Esophagus muscularis mucosa (tissue), 4 donors: ENCODE measurements around the gene ZSCAN2. TPM values are rescaled to one million over a fixed set of nuclear protein-coding genes. Genes with fewer than 3 reads are reported as not detected.

Experiments used
- DNase-seq: peaks from one replicate; pipeline ENCODE4 v3.0.0-alpha.2; 2017; ENCODE audit errors: extremely low spot score
- H3K27ac ChIP-seq, 4 donors: fragments of 200-600 bp; sonication (generic); replicated peaks in 1 of 4; 1 replicate in 3 of 4; 2 replicates in 1 of 4; pipeline ENCODE4 v1.5.1; 2016 to 2019; ENCODE audit warnings: mild to moderate bottlenecking in 1 of 4
- H3K27me3 ChIP-seq, 4 donors: fragments of 200-600 bp; sonication (generic); one replicate each; pipeline versions ENCODE4 v1.5.1 to v1.6.0; 2016 to 2019
- H3K36me3 ChIP-seq, 4 donors: fragments of 200-600 bp; sonication (generic); one replicate each; pipeline ENCODE4 v1.5.1; 2016 to 2019
- H3K4me1 ChIP-seq, 4 donors: fragments of 200-600 bp; sonication (generic); one replicate each; pipeline ENCODE4 v1.5.1; 2016 to 2019
- H3K4me3 ChIP-seq, 4 donors: fragments of 200-600 bp; sonication (generic); 1 replicate in 2 of 4; 2 replicates in 2 of 4; pipeline ENCODE4 v1.5.1; 2016 to 2019; ENCODE audit warnings: mild to moderate bottlenecking in 4 of 4, moderate library complexity in 1 of 4
- H3K9me3 ChIP-seq, 4 donors: fragments of 200-600 bp; sonication (generic); 1 replicate in 3 of 4; 2 replicates in 1 of 4; pipeline ENCODE4 v1.5.1; 2016 to 2019
- EP300 ChIP-seq: sonication (generic); formaldehyde crosslinking; IDR thresholded peaks from one replicate; pipeline ENCODE4 v1.6.1; 2017; ENCODE audit warnings: antibody characterized with exemption
- POLR2A ChIP-seq: fragments of 450-650 bp; IDR thresholded peaks from one replicate; pipeline ENCODE4 v1.6.1; 2017; ENCODE audit warnings: antibody characterized with exemption, moderate library complexity, mild to moderate bottlenecking, low read depth
- POLR2AphosphoS5 ChIP-seq, 2 donors: sonication (generic); formaldehyde crosslinking; IDR thresholded peaks; one replicate each; pipeline ENCODE4 v1.6.1; 2017; ENCODE audit warnings: antibody characterized with exemption in 2 of 2
- WGBS: methylation state at CpG from one replicate; pipeline ENCODE4 v1.1.5; 2018; 5-methylcytosine and 5-hydroxymethylcytosine counted together
- intact Hi-C: fragments of 100-400 bp; cut with DNase I; formaldehyde crosslinking; loops from one replicate; pipeline ENCODE4 v1.15.1; 2023
- total RNA-seq, 4 donors: library from RNA; depleted of rRNA; stranded (reverse); fragments of >200 nt; gene quantifications; one replicate each; pipeline versions ENCODE4 v1.1.0 to v1.2.1, GENCODE V29; 2016
- TF ChIP-seq, protein P1 (sequence below), 3 experiments: fragments of 200-600 bp in 2 of 3; fragments of 450-650 bp in 1 of 3; sonication (generic) in 2 of 3; IDR thresholded peaks; one replicate each; pipeline ENCODE4 v1.5.1; 2017 to 2019; ENCODE audit warnings: antibody characterized with exemption in 3 of 3, mild to moderate bottlenecking in 2 of 3, moderate library complexity in 1 of 3

The ZSCAN2 gene
- total RNA-seq, 4 donors from 2014 or later: 4.6 to 9.5 (median 7.7) TPM

DNA sequence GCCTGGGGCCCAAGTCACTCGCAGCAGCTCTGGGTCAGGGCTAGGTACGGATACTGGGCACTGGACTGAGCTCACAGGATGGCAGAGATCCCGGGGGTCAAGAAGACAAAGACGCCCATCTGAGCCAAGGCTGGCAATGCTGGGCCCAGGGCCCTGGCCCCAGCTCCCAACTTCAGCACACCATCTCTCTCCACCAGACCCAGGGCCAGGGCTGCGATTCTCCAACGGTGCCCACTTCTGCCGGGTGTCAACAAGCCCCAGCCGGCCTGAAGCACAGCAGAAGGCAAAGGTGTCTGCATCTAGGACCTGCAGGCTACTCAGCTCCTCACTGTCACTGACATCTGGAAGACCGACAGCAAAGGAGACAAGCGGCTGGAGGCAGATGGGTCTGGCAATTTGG lies 44.7 kb downstream of the ZSCAN2 start:
- peaks cover 66 to 100% (median 96%) of the 10 kb centered on the region in 4 donors for H3K36me3 ChIP-seq
- DNase-seq: no peak
- no peak overlapping the region for H3K27ac ChIP-seq
- H3K4me1 ChIP-seq: peaks cover 0 to 17% (median 9%) of the 10 kb centered on the region in 4 donors
- intact Hi-C loops: no loop called here
- H3K9me3 ChIP-seq: no peaks in the 10 kb centered on the region
- H3K4me3 ChIP-seq: no peak overlapping the region
- WGBS: 96% methylated on average over 5 of the region's 10 CpGs
- no peaks in the 10 kb centered on the region for H3K27me3 ChIP-seq
- TF ChIP-seq, protein P1, sequence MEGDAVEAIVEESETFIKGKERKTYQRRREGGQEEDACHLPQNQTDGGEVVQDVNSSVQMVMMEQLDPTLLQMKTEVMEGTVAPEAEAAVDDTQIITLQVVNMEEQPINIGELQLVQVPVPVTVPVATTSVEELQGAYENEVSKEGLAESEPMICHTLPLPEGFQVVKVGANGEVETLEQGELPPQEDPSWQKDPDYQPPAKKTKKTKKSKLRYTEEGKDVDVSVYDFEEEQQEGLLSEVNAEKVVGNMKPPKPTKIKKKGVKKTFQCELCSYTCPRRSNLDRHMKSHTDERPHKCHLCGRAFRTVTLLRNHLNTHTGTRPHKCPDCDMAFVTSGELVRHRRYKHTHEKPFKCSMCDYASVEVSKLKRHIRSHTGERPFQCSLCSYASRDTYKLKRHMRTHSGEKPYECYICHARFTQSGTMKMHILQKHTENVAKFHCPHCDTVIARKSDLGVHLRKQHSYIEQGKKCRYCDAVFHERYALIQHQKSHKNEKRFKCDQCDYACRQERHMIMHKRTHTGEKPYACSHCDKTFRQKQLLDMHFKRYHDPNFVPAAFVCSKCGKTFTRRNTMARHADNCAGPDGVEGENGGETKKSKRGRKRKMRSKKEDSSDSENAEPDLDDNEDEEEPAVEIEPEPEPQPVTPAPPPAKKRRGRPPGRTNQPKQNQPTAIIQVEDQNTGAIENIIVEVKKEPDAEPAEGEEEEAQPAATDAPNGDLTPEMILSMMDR (IDR thresholded peaks at IDR 0.05): no peak
- TF ChIP-seq POLR2AphosphoS5 (IDR thresholded peaks at IDR 0.05) (no peak), POLR2A (no peak), EP300 (no peak)

DNA sequence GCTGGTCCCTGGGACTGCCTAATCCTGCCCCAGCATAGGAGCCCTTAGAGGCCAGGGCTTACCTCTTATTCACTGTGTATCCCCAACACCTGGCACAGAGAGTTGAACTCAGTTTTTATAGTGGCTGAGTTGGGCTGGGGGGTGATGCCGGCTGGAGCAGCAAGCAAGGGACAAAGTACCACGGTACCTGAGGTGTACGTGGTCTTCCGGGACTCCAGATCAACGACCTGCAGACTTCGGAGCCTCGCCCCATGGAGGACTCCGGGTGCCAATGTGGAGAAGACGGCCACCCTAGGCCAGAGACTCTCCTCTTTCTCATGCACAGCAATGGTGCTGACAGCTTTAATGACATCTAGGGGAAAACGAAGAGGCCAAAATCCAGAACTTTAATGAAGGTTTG lies 45.2 kb downstream of the ZSCAN2 start:
- intact Hi-C loops: no loop called here
- no peak overlapping the region for H3K27ac ChIP-seq
- 92% methylated on average over 10 of the region's 10 CpGs for WGBS
- no peak for DNase-seq
- no peak for TF ChIP-seq POLR2AphosphoS5 (IDR thresholded peaks at IDR 0.05)
- TF ChIP-seq EP300: no peak
- TF ChIP-seq, protein P1 (IDR thresholded peaks at IDR 0.05): no peak
- no peak for TF ChIP-seq POLR2A
- H3K9me3 ChIP-seq: no peaks in the 10 kb centered on the region
- peaks cover under 1 to 18% (median 11%) of the 10 kb centered on the region in 4 donors for H3K4me1 ChIP-seq
- no peaks in the 10 kb centered on the region for H3K27me3 ChIP-seq
- H3K4me3 ChIP-seq: no peak overlapping the region
- peaks cover 69 to 100% (median 96%) of the 10 kb centered on the region in 4 donors for H3K36me3 ChIP-seq

DNA sequence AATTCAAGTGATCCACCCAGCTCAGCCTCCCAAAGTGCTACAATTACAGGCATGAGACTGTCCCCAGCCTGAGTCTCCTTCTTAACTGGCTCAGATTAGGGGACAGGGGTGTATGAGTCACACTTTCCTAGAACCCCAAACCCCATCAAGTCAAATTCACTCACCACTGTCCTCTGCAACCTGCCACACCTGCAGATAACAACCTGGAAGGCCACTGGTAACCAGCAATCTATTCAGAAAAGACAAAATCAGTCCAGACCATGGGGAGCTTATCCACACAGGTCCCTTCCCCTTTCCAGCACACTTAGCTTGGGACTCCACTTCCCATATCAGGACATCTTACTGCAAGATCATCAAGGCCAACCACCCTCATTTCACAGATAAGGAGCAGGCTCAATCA lies 46.9 kb downstream of the ZSCAN2 start:
- H3K36me3 ChIP-seq: peaks cover 67 to 96% (median 92%) of the 10 kb centered on the region in 4 donors
- DNase-seq: no peak
- H3K4me3 ChIP-seq: no peak overlapping the region
- H3K4me1 ChIP-seq: peaks cover 18 to 35% (median 24%) of the 10 kb centered on the region in 4 donors
- no peaks in the 10 kb centered on the region for H3K27me3 ChIP-seq
- H3K9me3 ChIP-seq: no peaks in the 10 kb centered on the region
- no peak overlapping the region for H3K27ac ChIP-seq
- intact Hi-C loops: no loop called here
- TF ChIP-seq POLR2AphosphoS5 (IDR thresholded peaks at IDR 0.05) (no peak), EP300 (no peak), POLR2A (no peak)
- TF ChIP-seq, protein P1 (IDR thresholded peaks at IDR 0.05): no peak

DNA sequence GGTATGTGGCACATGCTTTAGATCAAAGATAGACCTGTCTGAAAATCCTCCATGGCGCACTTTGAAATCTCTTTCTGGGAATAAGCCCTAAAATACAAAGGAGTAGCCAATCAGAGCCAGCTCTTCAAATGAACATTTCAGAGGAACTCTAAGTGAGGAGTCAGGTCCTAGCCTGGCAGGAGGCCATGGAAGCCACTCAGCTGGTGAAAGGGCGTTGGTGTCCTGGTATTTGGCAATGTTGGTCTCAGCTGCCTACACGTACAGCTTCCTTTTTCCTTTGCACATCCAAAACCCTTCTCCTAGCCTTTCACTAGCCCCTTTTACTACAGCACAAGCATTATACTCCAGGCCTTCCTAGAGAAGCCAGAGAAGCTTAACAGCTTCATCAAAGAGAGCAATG lies 47.7 kb downstream of the ZSCAN2 start:
- H3K4me1 ChIP-seq: peaks cover 26 to 43% (median 32%) of the 10 kb centered on the region in 4 donors
- no peak overlapping the region for H3K27ac ChIP-seq
- H3K9me3 ChIP-seq: no peaks in the 10 kb centered on the region
- H3K4me3 ChIP-seq: no peak overlapping the region
- 63% methylated on average over 3 of the region's 3 CpGs for WGBS
- TF ChIP-seq, protein P1 (IDR thresholded peaks at IDR 0.05): no peak
- intact Hi-C loops: no loop called here
- H3K27me3 ChIP-seq: no peaks in the 10 kb centered on the region
- H3K36me3 ChIP-seq: peaks cover 67 to 88% (median 85%) of the 10 kb centered on the region in 4 donors
- DNase-seq: no peak

DNA sequence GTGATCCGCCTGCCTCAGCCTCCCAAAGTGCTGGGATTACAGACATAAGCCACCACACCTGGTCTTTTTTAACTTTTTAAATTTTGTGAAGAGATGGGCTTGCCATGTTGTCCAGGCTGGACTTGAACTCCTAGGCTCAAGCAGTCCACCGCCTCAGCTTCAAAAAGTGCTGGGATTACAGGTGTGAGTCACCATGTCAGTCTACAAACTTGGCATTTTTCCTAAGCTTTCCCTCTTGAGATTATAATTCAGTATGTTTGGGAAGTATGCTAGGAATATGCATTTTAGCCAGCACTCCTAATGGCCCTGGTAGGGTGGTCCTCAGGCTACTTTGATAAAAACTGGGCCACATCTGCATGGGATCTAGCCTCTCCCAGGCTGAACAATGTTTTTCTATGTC lies 48.9 kb downstream of the ZSCAN2 start:
- intact Hi-C loops: no loop called here
- WGBS: 85% methylated on average over 2 of the region's 2 CpGs
- no peak overlapping the region for H3K4me3 ChIP-seq
- DNase-seq: no peak
- H3K27ac ChIP-seq: peak overlapping the region in 1 of 4 donors; percentile 18
- TF ChIP-seq EP300 (no peak), POLR2AphosphoS5 (IDR thresholded peaks at IDR 0.05) (no peak), POLR2A (no peak)
- TF ChIP-seq, protein P1 (IDR thresholded peaks at IDR 0.05): no peak
- H3K36me3 ChIP-seq: peaks cover 66 to 76% (median 74%) of the 10 kb centered on the region in 4 donors
- no peaks in the 10 kb centered on the region for H3K27me3 ChIP-seq
- no peaks in the 10 kb centered on the region for H3K9me3 ChIP-seq
- H3K4me1 ChIP-seq: peaks cover 28 to 47% (median 37%) of the 10 kb centered on the region in 4 donors
